Heart left ventricle (tissue), 16 donors: ENCODE data around the gene CNGB1. TPM values are rescaled to one million over a fixed set of nuclear protein-coding genes. Genes with fewer than 3 reads are reported as not detected.
"Not testable (repeated sequence)": the region's sequence is repeated elsewhere in the genome, so short reads cannot be mapped to it uniquely, and the experiment has no call there.

ENCODE experiments used
- ATAC-seq, 4 donors: fragments of 200-7000 bp; cut with Tn5 transposase; one replicate each; pipeline ENCODE4 v1.9.1; 2020 to 2022; ENCODE audit warnings: moderate library complexity in 4 of 4, mild to moderate bottlenecking in 3 of 4, moderate number of reproducible peaks in 1 of 4
- DNase-seq, 5 donors: peaks; one replicate each; pipeline ENCODE4 v3.0.0-alpha.2; 2020
- H3K27ac ChIP-seq, 12 donors: fragments of 200-600 bp; sonication (generic) in 4 of 12; one replicate each; pipeline versions ENCODE4 v1.5.0 to v1.8.0; 2016 to 2022; ENCODE audit warnings: mild to moderate bottlenecking in 2 of 12
- H3K27me3 ChIP-seq, 9 donors: fragments of 200-600 bp; sonication (generic) in 2 of 9; one replicate each; pipeline versions ENCODE4 v1.5.1 to v1.8.0; 2016 to 2022; ENCODE audit warnings: mild to moderate bottlenecking in 3 of 9
- H3K36me3 ChIP-seq, 9 donors: fragments of 200-600 bp; sonication (generic) in 2 of 9; one replicate each; pipeline versions ENCODE4 v1.5.0 to v1.8.0; 2018 to 2022; ENCODE audit warnings: mild to moderate bottlenecking in 2 of 9
- H3K4me1 ChIP-seq, 12 donors: fragments of 200-600 bp; sonication (generic) in 4 of 12; one replicate each; pipeline versions ENCODE4 v1.5.0 to v1.8.0; 2016 to 2022; ENCODE audit warnings: mild to moderate bottlenecking in 3 of 12
- H3K4me3 ChIP-seq, 12 donors: fragments of 200-600 bp; sonication (generic) in 4 of 12; one replicate each; pipeline versions ENCODE4 v1.5.0 to v1.8.0; 2017 to 2022; ENCODE audit warnings: mild to moderate bottlenecking in 9 of 12, moderate library complexity in 4 of 12
- H3K9me3 ChIP-seq, 12 donors: fragments of 200-600 bp; sonication (generic) in 4 of 12; one replicate each; pipeline versions ENCODE4 v1.5.0 to v1.8.0; 2016 to 2022; ENCODE audit warnings: mild to moderate bottlenecking in 1 of 12
- CTCF ChIP-seq, 12 donors: fragments of 200-600 bp; sonication (generic) in 4 of 12; IDR thresholded peaks; one replicate each; pipeline versions ENCODE4 v1.5.0 to v1.8.0; 2018 to 2022; ENCODE audit warnings: antibody characterized with exemption in 12 of 12, mild to moderate bottlenecking in 5 of 12
- POLR2A ChIP-seq, 2 donors: fragments of 450-650 bp; IDR thresholded peaks; one replicate each; pipeline ENCODE4 v1.6.1; 2017; ENCODE audit warnings: antibody characterized with exemption in 2 of 2, mild to moderate bottlenecking in 2 of 2, moderate library complexity in 2 of 2
- WGBS, 4 donors: extraction: QIAGEN DNeasy Blood & Tissue Kit in 2 of 4; methylation state at CpG; one replicate each; pipeline versions ENCODE4 v1.1.5 to v1.1.7; 2013 to 2018; 5-methylcytosine and 5-hydroxymethylcytosine counted together
- intact Hi-C, 10 donors: fragments of 100-400 bp; cut with DNase I; formaldehyde crosslinking; loops; one replicate each; pipeline versions ENCODE4 v1.11.1 to v1.14.2; 2022
- polyA plus RNA-seq, 2 donors: library from polyadenylated mRNA; stranded (reverse); fragments of 200-250 nt; gene quantifications; one replicate each; pipeline ENCODE4 v1.2.3, GENCODE V29; 2013
- total RNA-seq, 9 donors: library from RNA; depleted of rRNA in 2 of 9; stranded (reverse); fragments of >200 nt in 2 of 9; fragmentation: NEBNext Ultra II Directional in 3 of 9; extraction: Animal tissue kit (Norgen Biotek cat#: 25700) in 3 of 9; gene quantifications; one replicate each; pipeline versions ENCODE4 v1.1.0 to v1.2.4, GENCODE V29; 2016 to 2023
- donor health status: ischemic (EF 13 %, LVEDD 7.1; RV severe dilation, severe dysfunction).
- donor health status: healthy with polysubstance abuse.
- donor health status: DM: no; HTN: yes; CAD: no.
- donor health status: DM: no; HTN: no; CAD: no.
- donor health status: ischemic (EF 25% LVEDD 6.9; RV normal size, moderate dysfunction).
- donor health status: ischemic (EF 25% LVEDD 5.7; RV mildly dilated, moderate dysfunction).
- donor health status: healthy.
- donor health status: DM: yes; HTN: yes; CAD: no.
- donor health status: ischemic (EF 35%, LVEDD 5.7; RV mildly dilated, moderate dysfunction).
- donor health status: nonischemic (EF 11% LVEDD 7.7; RV severe dilation, severe dysfunction).
- donor health status: DM: yes; HTN: yes; CAD: no.
- donor health status: PGD.
- donor health status: ischemic (EF 29% LVEDD 5.4; RV normal size, mild dysfunction).
- donor health status: nonischemic (EF 23%, LVEDD 6.1; RV moderate dilation, normal function).

The CNGB1 gene
- total and polyA plus RNA-seq, 11 donors, result not detected

GRCh38 chr16:57837305-57838125 lies 133.4 kb downstream of the CNGB1 start:
- H3K36me3 ChIP-seq, result no peaks in the 10 kb centered on the region
- ATAC-seq (no peak), DNase-seq (no peak)
- H3K27ac ChIP-seq, result no peak overlapping the region
- no peaks in the 10 kb centered on the region for H3K9me3 ChIP-seq
- H3K4me3 ChIP-seq, result no peak overlapping the region
- no peaks in the 10 kb centered on the region for H3K27me3 ChIP-seq
- WGBS, 4 donors, result 87 to 89% (median 88%) methylated on average over 9 to 10 of the region's 10 CpGs
- intact Hi-C loops, result no loop called here
- TF ChIP-seq CTCF (IDR thresholded peaks at IDR 0.05) (no peak), POLR2A (IDR thresholded peaks at IDR 0.05) (no peak)
- no peaks in the 10 kb centered on the region for H3K4me1 ChIP-seq

GRCh38 chr16:57835439-57835838 lies 135.5 kb downstream of the CNGB1 start:
- H3K9me3 ChIP-seq, H3K27ac ChIP-seq, intact Hi-C loops, H3K4me3 ChIP-seq, DNase-seq, ATAC-seq, H3K4me1 ChIP-seq, H3K36me3 ChIP-seq, H3K27me3 ChIP-seq: not testable (repeated sequence)
- 90 to 97% (median 96%) methylated on average over 4 of the region's 4 CpGs for WGBS, 4 donors

- DNase-seq (no peak), ATAC-seq (no peak)
- 72 to 73% (median 73%) methylated on average over 5 of the region's 5 CpGs for WGBS, 4 donors
- Histone ChIP-seq H3K4me3 (no peak overlapping the region), H3K36me3 (no peaks in the 10 kb centered on the region), H3K9me3 (no peaks in the 10 kb centered on the region), H3K27ac (no peak overlapping the region), H3K27me3 (no peaks in the 10 kb centered on the region), H3K4me1 (peaks cover 0 to 7% (median under 1%) of the 10 kb centered on the region in 12 donors)
- TF ChIP-seq POLR2A (IDR thresholded peaks at IDR 0.05), result no peak
- no peak for TF ChIP-seq CTCF (IDR thresholded peaks at IDR 0.05)
- intact Hi-C loops, result no loop called here
Observed at GRCh38 chr16:57834936-57835335, 136.0 kb downstream of the CNGB1 start.

Other genes starting within 250 kb of the CNGB1 start
- gene KATNB1, start 235.4 kb downstream of the CNGB1 start, total RNA-seq, result 10 to 100 TPM; 10.6 to 20.5 (median 15.3) TPM
- 10 to 100 TPM in 1 of 2 donors, 1 to 10 TPM in 1; 8.0 to 19.1 TPM for gene KATNB1, start 235.4 kb downstream of the CNGB1 start, polyA plus RNA-seq
- 100 to 1,000 TPM in 1 of 9 donors, 10 to 100 TPM in 8; 46.1 to 105 (median 66.8) TPM for gene KIFC3, start 168.6 kb downstream of the CNGB1 start, total RNA-seq
- 10 to 100 TPM; 61.1 to 64.4 TPM for gene KIFC3, start 168.6 kb downstream of the CNGB1 start, polyA plus RNA-seq
- gene ZNF319, start 29.5 kb upstream of the CNGB1 start, total RNA-seq, result 10 to 100 TPM in 1 of 9 donors, 1 to 10 TPM in 8; 6.8 to 10.5 (median 8.6) TPM
- gene ZNF319, start 29.5 kb upstream of the CNGB1 start, polyA plus RNA-seq, result 1 to 10 TPM; 5.6 to 5.8 TPM
- gene USB1, start 30.3 kb upstream of the CNGB1 start, total RNA-seq, result 10 to 100 TPM; 20.3 to 61.9 (median 34.4) TPM
- 10 to 100 TPM; 25.5 to 60.7 TPM for gene USB1, start 30.3 kb upstream of the CNGB1 start, polyA plus RNA-seq
- gene MMP15, start 54.6 kb upstream of the CNGB1 start, total RNA-seq, result 10 to 100 TPM; 24.2 to 84.7 (median 60.9) TPM
- 10 to 100 TPM; 22.1 to 45.3 TPM for gene MMP15, start 54.6 kb upstream of the CNGB1 start, polyA plus RNA-seq
- gene CFAP20, start 158.3 kb upstream of the CNGB1 start, total RNA-seq, result 10 to 100 TPM; 30.7 to 57.5 (median 36.3) TPM
- 10 to 100 TPM; 22.7 to 60.4 TPM for gene CFAP20, start 158.3 kb upstream of the CNGB1 start, polyA plus RNA-seq
- 10 to 100 TPM; 25.6 to 48.4 (median 40.0) TPM for gene CSNK2A2, start 227.0 kb upstream of the CNGB1 start, total RNA-seq
- 10 to 100 TPM; 20.9 to 30.3 TPM for gene CSNK2A2, start 227.0 kb upstream of the CNGB1 start, polyA plus RNA-seq